GM18526 (cell line): ENCODE measurements around the gene PRKG1.
A peak's percentile ranks its signal among the peaks of the same experiment; 100 is the strongest.

Experiments
- POLR2A ChIP-seq: IDR thresholded peaks from 3 replicates; pipeline ENCODE4 v1.6.1; 2011; ENCODE audit not compliant: insufficient read length; ENCODE audit errors: extremely low read depth

PRKG1 gene

DNA sequence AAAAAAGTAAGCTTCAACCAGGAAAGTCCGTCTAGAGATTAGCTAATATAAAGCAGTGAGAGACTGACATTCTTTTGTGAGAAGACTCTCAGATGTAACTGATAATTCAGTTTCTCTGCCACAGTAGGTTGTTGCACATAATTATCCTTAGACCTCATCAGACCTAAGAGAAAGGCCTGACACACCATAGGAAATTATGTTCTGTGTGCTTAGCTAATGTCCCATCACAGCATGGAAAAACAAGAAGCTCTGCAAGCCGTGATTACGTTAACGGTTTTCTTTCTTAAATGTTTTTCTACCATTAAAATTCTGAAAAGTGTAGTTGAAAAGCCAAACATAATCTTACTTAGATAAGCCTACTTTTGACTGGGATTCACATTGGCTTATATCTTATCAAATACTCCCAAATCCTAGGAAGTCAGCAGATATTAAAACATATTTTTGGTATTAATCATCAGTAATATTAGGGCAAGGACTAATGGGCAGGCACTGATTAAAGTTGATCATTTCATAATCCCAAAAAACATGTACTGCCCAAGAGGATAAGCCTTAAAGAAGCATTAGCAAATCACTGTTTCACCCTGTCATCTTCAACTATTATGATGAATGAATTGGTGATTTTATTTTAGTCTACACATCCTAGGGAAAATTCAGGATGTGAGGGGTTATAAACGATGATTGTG lies 619.9 kb downstream of the PRKG1 start:
- no peak for TF ChIP-seq POLR2A

DNA sequence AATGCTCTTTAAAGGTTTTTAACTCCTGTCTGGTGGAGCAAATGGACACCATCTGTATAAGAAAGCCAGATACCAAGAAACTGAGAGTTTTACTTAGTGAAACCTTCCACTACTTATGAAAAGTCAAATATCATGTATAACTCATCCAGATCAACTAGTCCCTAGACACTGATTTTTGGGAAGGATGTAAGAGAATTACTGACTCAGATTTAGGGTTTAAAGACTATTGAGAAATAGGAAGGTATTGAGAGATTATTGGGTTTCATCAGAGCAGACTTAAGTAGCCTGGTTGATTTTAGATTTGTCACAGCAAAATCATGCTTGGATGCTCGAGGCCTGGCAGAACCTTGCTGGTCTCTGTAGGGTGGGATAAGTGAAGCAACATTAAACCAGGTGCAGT lies 622.0 kb downstream of the PRKG1 start:
- TF ChIP-seq POLR2A, result no peak

DNA sequence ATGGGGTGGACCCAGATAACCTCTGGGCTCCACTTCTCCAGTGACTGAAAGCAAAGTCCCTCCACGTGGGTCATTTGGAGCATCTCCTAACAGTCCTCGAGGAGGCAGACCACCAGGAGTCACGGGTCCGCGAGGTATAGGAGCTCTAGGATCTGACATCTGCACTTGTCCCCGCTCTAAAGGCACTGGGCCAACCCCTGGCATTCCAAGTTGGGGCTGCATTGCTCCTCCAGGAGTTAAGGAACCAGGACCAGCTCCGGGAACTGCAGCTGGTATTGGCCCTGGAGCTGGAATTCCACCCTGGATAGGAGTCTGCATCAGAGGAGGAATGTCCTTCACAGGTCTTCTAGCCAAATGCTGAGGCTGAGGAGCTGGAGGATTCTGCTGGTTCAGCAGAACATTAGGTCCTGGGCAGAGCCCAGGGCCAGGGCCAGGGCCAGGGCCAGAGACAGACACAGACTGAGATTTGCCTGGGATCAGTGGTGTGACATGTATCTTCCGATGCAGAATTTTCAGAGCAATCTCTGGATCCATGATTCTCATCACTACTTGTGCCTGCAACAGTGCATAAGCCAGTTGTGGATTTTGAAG lies 624.3 kb downstream of the PRKG1 start:
- no peak for TF ChIP-seq POLR2A

DNA sequence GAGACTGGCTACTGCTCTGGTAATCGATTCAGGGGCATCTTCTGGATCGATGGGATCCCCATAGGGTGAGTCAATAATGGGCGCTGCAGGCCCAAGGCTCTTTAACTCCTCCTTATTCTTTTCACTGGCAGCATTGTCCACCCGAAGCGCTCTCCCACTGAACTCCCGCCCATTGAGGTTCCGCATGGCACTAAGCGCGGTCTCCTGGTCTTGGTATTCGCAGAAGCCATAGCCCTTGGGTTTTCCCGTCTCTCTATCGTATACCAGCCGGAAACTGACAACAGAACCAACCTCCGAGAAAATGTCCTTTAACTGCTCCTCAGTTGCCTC lies 624.8 kb downstream of the PRKG1 start:
- no peak for TF ChIP-seq POLR2A

DNA sequence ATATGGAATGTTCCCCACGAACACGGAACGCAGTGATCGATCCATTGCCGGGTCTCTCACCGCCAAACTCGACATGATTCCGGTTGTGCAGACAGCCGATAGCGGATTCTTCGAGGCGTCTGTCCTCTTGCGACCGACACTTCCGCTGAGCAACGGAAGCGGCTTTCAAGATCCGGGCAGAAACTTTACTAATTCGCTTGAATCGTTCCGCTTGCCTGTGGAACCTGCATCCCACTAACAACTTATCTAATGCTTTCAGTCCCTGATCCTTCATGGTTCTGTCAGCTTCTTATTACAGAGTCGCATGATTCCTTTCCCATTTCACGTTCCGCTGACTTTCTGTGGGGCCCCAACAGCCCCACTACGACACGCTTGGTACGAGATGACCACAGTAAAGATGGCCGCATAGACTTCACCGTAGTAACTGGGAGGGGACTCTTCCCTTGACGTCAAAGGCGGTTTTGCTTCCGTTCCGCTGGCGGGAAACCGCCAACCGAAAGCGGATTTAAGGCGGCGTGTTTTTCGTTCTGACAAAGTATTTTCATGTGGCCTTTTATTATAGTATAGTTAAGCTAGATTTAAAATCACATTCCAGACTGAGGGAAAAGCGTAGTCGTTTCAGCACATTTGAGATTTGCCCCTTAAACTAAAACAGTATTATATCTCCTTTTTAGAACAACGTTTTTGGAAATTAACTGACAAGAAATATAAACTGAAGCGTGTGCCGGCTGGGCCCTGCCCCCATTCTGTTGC lies 625.4 kb downstream of the PRKG1 start, which contains the start of gene CSTF2T:
Gene CSTF2T, minus strand, starts transcription at position 121 of the 753 bp plus-strand sequence. Its CDS starts 46 bp downstream, at position 75.
- peak; percentile 72 for TF ChIP-seq POLR2A

DNA sequence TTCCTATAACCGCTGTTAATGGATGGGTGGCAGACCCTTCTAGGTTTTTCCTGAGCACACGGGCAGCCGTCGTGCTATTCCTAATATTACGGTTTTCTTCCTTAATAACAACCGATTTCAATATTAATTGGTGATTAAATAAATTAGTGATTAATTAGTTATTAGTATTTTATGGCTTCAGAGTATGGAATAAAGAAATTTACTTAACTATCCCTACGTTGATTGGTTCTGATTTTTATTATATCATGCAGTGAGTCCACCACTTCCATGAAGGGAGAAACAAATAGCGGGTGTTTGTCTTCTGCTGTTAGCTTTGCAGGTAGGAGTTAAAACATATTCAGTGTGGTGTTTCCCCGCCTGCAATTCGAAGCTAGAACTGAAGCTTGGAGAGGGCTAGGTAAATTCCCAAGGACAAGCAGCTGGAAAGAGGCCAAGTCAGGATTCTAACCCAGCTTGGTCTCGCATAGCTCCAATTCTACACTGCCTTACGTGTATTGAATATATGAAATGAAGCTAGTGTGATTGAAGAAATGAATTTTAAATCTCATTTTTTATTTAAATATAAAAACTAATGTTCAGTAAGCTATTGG lies 626.0 kb downstream of the PRKG1 start:
- no peak for TF ChIP-seq POLR2A

DNA sequence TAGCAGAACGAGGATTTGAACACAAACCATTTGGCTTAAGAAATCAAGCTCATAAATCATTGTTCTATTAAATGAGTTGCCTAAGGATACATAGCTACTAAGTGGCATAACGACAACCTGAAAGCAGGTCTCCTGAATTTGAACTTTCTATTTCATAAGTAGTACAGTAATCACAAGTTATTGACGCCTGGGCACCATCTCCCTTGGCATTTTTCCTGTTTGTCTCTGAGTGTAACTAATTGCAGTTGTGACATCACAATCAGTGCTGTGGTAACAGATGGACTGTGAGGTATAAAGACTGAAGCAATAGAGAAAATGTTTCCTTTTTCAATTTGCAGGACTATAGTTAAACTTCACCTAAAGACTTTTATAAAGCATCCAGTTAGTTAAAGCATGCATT lies 631.5 kb downstream of the PRKG1 start:
- TF ChIP-seq POLR2A, result no peak

DNA sequence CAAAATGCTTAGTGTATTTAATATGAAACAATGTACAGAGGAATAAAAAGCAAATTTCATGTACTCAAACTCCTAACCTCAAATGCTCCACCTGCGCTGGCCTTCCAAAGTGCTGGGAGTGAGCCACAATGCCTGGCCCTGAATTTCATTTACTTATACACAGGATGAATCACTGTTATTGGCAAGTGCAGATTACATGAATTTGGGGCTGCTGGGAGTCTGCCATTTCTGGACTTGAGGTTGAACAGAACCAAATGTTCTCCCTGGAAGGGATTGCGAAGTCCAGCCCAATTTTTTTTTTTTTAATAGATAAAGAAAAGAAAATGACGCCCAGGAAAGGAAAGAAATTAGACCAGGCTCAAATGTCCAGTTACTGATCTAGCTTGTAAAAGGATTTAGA lies 631.9 kb downstream of the PRKG1 start:
- TF ChIP-seq POLR2A, result no peak

DNA sequence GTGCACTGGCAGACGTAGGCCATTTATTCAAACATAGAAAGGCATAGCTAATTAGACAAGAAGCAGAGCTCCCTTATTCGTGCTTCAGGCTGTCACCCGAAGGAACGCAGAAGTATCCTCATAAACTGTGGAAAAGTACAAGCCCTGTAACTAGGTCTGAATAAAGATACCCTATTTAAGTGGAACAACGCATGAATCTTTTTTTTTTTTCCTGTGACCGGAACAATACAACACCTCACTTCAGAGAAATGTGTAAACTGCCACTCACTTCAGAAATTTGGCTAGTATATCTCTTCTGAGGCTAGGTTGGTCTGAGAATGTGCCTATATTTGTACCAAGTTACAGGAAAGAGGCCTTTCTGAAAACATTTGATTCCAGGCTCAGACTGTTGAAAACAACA lies 633.1 kb downstream of the PRKG1 start:
- TF ChIP-seq POLR2A, result no peak

DNA sequence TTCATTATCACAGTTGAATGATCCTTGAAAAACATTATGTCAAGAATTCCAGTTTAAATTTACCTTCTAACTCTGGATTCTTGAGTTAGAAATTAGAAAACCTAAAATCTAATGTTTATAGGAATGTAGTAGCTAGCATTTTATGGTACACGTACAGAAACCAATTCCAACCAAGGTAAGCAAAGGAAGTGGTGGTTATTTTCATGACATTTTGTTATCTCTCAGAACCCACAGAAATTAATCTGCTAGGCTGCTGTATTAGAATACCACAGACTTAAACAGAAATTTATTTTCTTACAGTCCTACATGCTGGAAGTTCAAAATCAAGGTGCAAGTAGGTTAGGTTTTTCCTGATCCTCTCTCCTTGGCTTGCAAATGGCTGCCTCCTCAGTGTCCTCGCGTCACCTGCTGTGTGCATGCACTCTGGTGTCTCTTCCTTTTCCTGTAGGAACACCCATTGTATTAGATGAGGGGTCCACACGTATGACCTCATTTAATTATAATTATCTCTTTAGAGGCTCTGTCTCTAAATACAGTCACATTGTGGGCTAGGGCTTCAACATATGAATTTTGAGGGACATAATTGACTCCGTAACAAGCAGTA lies 633.6 kb downstream of the PRKG1 start:
- no peak for TF ChIP-seq POLR2A

DNA sequence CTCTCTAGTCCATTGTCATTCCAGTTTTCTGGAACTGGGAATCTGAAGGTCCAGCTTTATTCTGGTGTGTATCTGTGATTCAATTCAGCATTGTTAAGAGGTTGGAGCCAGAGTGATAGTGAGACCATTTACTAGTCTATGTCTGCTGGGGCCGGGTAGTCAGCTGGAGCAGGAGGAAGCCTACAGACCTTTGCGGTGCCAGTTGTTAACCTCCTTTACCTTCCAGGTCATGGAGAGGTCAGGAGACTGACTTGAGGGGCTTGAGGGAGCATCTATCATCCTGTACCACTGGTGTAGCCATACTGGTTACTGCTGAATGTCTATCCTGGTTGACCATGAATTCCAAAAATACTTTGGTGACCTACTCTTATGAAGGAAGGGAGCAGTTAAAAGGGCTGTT lies 634.3 kb downstream of the PRKG1 start:
- TF ChIP-seq POLR2A, result no peak

DNA sequence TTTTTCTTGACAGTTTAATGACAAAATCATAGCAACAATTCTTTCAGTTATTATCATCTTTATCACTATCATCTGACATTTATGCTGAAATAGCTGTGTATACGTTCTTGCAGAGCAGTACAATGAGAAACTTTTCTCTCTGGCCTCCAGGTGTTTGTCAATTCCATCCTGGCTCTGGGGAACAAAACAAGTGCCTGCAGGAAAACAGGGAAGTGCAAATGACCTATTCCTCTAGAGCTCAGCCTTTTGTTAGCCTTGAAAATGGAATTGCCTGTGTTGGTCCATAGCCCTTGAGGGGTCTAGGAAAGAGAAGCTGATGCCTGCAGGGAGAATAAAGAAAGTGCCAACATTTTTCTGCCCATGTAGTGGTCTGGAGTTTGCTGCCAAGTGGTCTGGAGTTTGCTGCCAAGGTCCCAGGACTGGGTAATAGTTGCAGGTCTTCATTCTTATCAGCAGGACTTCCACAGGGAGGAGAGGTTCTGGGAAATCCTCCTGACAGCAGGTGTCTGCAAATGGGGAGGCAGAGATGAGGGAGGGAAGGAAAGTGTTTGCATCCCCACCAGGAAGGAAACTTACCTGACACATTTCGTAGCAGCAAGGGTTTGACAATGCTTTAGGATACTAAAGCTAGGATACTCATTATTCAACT lies 635.2 kb downstream of the PRKG1 start:
- no peak for TF ChIP-seq POLR2A

DNA sequence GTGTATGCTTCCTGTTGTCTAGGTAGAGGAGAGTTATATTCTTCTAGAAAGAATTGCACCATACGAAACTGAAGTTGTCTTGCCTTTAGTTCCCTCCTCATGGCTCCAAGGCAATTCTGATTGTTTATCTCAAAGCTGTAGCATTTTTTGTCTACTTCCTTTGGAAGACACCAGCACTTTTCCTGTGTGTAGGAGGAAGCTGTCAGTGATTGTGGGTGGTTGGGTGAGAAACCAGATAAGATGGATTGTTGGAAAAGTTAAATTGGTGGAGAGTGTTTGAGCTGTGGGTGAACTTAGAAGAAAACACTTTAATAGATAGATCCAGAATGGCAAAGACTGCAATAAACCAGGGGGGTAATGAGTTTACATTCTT lies 637.2 kb downstream of the PRKG1 start:
- no peak for TF ChIP-seq POLR2A

DNA sequence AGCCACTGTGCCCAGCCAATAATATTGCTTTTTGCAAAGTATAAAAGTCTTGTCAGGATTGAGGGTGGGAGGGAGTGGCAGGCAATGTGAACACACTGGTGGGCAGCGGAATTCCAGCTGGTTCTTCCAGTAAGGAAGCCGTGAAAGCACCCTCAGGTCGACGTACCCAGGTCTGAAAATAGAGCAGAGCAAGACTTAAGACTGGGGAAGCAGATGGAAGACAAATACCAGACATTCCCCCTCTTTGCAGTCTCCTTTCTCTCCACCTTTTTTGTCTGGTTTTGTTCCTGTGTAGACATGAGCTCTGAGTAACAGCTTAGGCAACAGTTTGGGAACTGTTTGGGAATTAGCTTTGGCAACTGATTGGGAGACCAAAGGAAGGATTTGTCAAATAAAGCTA lies 642.7 kb downstream of the PRKG1 start:
- no peak for TF ChIP-seq POLR2A

DNA sequence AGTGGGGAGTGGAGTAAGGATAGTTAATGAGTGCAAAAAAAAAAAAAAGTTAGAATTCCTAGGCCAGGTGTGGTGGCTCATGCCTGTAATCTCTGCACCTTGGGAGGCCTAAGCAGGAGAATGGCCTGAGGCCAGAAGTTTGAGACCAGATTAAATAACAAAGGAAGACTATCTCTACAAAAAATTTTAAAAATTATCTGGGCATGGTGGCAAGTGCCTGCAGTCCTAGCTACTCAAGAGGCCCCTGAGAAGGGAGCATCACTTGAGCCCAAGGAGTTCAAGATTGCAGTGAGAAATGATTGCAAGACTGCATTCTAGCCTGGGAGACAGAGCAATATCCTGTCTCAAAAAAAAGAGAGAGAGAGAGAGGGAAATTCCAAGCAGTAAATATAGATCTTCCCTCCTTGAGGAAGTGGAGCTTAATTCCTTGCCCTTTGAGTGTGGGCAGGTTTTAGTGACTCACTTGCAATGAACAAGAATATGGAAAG lies 644.6 kb downstream of the PRKG1 start:
- no peak for TF ChIP-seq POLR2A
